ENCODE data around the gene ANKRD44.

ANKRD44 gene

GRCh38 chr2:197170208-197170607 lies 140.4 kb downstream of the ANKRD44 start:
- DNase-seq, result no peak

- DNase-seq, result no peak
Observed at GRCh38 chr2:197168705-197169104, 141.9 kb downstream of the ANKRD44 start.

GRCh38 chr2:197167608-197168314 lies 142.8 kb downstream of the ANKRD44 start:
- no peak for DNase-seq

GRCh38 chr2:197165020-197165419 lies 145.6 kb downstream of the ANKRD44 start:
- DNase-seq, result no peak

- DNase-seq, result no peak
Observed at GRCh38 chr2:197164141-197164754, 146.3 kb downstream of the ANKRD44 start.

- no peak for DNase-seq
Observed at GRCh38 chr2:197163712-197164140, 146.9 kb downstream of the ANKRD44 start.

- DNase-seq, result no peak
Observed at GRCh38 chr2:197161774-197162173, 148.8 kb downstream of the ANKRD44 start.

GRCh38 chr2:197159661-197160211 lies 150.8 kb downstream of the ANKRD44 start:
- no peak for DNase-seq

GRCh38 chr2:197158591-197159550 lies 151.7 kb downstream of the ANKRD44 start:
- no peak for DNase-seq

- DNase-seq, result no peak
Observed at GRCh38 chr2:197157879-197158537, 152.6 kb downstream of the ANKRD44 start.

- DNase-seq, result no peak
Observed at GRCh38 chr2:197156771-197157170, 153.8 kb downstream of the ANKRD44 start.

- DNase-seq, result peak; percentile 72
Observed at GRCh38 chr2:197152451-197153228, 157.9 kb downstream of the ANKRD44 start.

- DNase-seq, result no peak
Observed at GRCh38 chr2:197149546-197149945, 161.0 kb downstream of the ANKRD44 start.

- DNase-seq, result no peak
Observed at GRCh38 chr2:197148401-197148800, 162.2 kb downstream of the ANKRD44 start.

- DNase-seq, result no peak
Observed at GRCh38 chr2:197147942-197148341, 162.6 kb downstream of the ANKRD44 start.

GRCh38 chr2:197146995-197147394 lies 163.6 kb downstream of the ANKRD44 start:
- no peak for DNase-seq

- peak; percentile 77 for DNase-seq
Observed at GRCh38 chr2:197145471-197146056, 165.0 kb downstream of the ANKRD44 start.

GRCh38 chr2:197144183-197144582 lies 166.4 kb downstream of the ANKRD44 start:
- no peak for DNase-seq

GRCh38 chr2:197141702-197142473 lies 168.7 kb downstream of the ANKRD44 start:
- no peak for DNase-seq

- DNase-seq, result no peak
Observed at GRCh38 chr2:197140045-197140444, 170.5 kb downstream of the ANKRD44 start.

GRCh38 chr2:197138506-197138905 lies 172.1 kb downstream of the ANKRD44 start:
- DNase-seq, result no peak

Measured in KG1 (cell line).